Esophagus squamous epithelium (tissue), 4 donors: ENCODE measurements around the gene AGFG2.

Experiments
- POLR2A ChIP-seq, 4 donors: fragments of 450-650 bp; IDR thresholded peaks; one replicate each; pipeline ENCODE4 v1.6.1; 2017; ENCODE audit warnings: antibody characterized with exemption in 4 of 4, mild to moderate bottlenecking in 4 of 4, moderate library complexity in 3 of 4
- TF ChIP-seq, protein P1 (sequence below), 6 experiments: fragments of 450-650 bp in 4 of 6; fragments of 200-600 bp in 2 of 6; sonication (generic) in 2 of 6; IDR thresholded peaks; one replicate each; pipeline ENCODE4 v1.5.1; 2016 to 2019; ENCODE audit warnings: antibody characterized with exemption in 6 of 6, mild to moderate bottlenecking in 4 of 6, moderate library complexity in 4 of 6

GRCh38 chr7:100490483-100491191, 48.4 kb upstream of the AGFG2 start:
- no peak for TF ChIP-seq POLR2A (IDR thresholded peaks at IDR 0.05)
- TF ChIP-seq, protein P1, sequence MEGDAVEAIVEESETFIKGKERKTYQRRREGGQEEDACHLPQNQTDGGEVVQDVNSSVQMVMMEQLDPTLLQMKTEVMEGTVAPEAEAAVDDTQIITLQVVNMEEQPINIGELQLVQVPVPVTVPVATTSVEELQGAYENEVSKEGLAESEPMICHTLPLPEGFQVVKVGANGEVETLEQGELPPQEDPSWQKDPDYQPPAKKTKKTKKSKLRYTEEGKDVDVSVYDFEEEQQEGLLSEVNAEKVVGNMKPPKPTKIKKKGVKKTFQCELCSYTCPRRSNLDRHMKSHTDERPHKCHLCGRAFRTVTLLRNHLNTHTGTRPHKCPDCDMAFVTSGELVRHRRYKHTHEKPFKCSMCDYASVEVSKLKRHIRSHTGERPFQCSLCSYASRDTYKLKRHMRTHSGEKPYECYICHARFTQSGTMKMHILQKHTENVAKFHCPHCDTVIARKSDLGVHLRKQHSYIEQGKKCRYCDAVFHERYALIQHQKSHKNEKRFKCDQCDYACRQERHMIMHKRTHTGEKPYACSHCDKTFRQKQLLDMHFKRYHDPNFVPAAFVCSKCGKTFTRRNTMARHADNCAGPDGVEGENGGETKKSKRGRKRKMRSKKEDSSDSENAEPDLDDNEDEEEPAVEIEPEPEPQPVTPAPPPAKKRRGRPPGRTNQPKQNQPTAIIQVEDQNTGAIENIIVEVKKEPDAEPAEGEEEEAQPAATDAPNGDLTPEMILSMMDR (IDR thresholded peaks at IDR 0.05), result no peak
